WTC11 (cell line): ENCODE data around the gene CLCN1.

Experiments
- CTCF ChIP-seq: fragments of 200-600 bp; IDR thresholded peaks from 2 replicates; pipeline ENCODE4 v1.8.0; 2022; ENCODE audit warnings: antibody characterized with exemption
- E2F4 ChIP-seq: sonication (generic); formaldehyde crosslinking; IDR thresholded peaks from 2 replicates; pipeline ENCODE4 v1.8.1; 2022; ENCODE audit warnings: low read depth, mild to moderate bottlenecking, moderate library complexity, missing genetic modification reagents, borderline replicate concordance
- NFE2L1 ChIP-seq: sonication (generic); formaldehyde crosslinking; IDR thresholded peaks from 2 replicates; pipeline ENCODE4 v1.8.1; 2023; ENCODE audit warnings: missing genetic modification reagents
- OVOL2 ChIP-seq: fragments of 250-450 bp; sonication (Bioruptor Pico); IDR thresholded peaks from 2 replicates; pipeline ENCODE4 v1.9.0; 2021; ENCODE audit warnings: mild to moderate bottlenecking, borderline replicate concordance
- USF2 ChIP-seq: sonication (generic); formaldehyde crosslinking; IDR thresholded peaks from 2 replicates; pipeline ENCODE4 v1.8.1; 2023; ENCODE audit warnings: mild to moderate bottlenecking, missing genetic modification reagents, moderate library complexity
- TF ChIP-seq, protein P1 (sequence below): fragments of 250-450 bp; sonication (Bioruptor Pico); IDR thresholded peaks from 2 replicates; pipeline ENCODE4 v2.1.2; 2022; ENCODE audit warnings: mild to moderate bottlenecking, moderate library complexity

- TF ChIP-seq, protein P1, sequence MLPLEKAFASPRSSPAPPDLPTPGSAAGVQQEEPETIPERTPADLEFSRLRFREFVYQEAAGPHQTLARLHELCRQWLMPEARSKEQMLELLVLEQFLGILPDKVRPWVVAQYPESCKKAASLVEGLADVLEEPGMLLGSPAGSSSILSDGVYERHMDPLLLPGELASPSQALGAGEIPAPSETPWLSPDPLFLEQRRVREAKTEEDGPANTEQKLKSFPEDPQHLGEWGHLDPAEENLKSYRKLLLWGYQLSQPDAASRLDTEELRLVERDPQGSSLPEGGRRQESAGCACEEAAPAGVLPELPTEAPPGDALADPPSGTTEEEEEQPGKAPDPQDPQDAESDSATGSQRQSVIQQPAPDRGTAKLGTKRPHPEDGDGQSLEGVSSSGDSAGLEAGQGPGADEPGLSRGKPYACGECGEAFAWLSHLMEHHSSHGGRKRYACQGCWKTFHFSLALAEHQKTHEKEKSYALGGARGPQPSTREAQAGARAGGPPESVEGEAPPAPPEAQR (CRISPR knock-in tag) = no peak
- TF ChIP-seq OVOL2 (CRISPR knock-in tag) (no peak), NFE2L1 (no peak), E2F4 (CRISPR knock-in tag) (no peak), CTCF (no peak), USF2 (CRISPR knock-in tag) (no peak)
Observed at GRCh38 chr7:143271240-143271639, 44.7 kb upstream of the CLCN1 start.
